ENCODE measurements around the gene BCO2.

Gene BCO2

GRCh38 chr11:112179601-112180000 is 4.3 kb downstream of the BCO2 start:
- Histone ChIP-seq H3K27ac (ENCODE audit: extremely low read depth, low read depth, low read length) (no peak overlapping the region), H3K36me3 (ENCODE audit: control insufficient read depth in 2 of 2, insufficient read depth in 1 of 2, low read length in 2 of 2) (no peaks in the 10 kb centered on the region), H3K4me1 (ENCODE audit: control insufficient read depth, insufficient read depth, low read length) (peaks cover 3% of the 10 kb centered on the region; the same call in 1 of the 2 replicates), H3K4me3 (ENCODE audit: low read depth, low read length) (no peak overlapping the region), H3K9me3 (ENCODE audit: control insufficient read depth, insufficient read depth, low read depth, low read length) (no peaks in the 10 kb centered on the region)
- TF ChIP-seq ZNF184 (tag by site-specific recombination; IDR thresholded peaks at IDR 0.05) (no peak), ZNF274 (IDR thresholded peaks at IDR 0.05; ENCODE audit: low read length) (no peak), ZNF274 (tag by site-specific recombination; IDR thresholded peaks at IDR 0.05; ENCODE audit: borderline replicate concordance) (no peak), REST (tag by site-specific recombination; IDR thresholded peaks at IDR 0.05) (no peak), TRIM28 (IDR thresholded peaks at IDR 0.05; ENCODE audit: borderline replicate concordance, low read length) (no peak), PBX3 (CRISPR knock-in tag; IDR thresholded peaks at IDR 0.05) (no peak), ZNF514 (tag by site-specific recombination; IDR thresholded peaks at IDR 0.05) (no peak), ZNF707 (tag by site-specific recombination; IDR thresholded peaks at IDR 0.05) (no peak), ZNF398 (tag by site-specific recombination; IDR thresholded peaks at IDR 0.05) (no peak), ZNF37A (tag by site-specific recombination; IDR thresholded peaks at IDR 0.05) (no peak), ZNF311 (tag by site-specific recombination; IDR thresholded peaks at IDR 0.05; ENCODE audit: borderline replicate concordance) (no peak), ZBTB1 (tag by site-specific recombination; IDR thresholded peaks at IDR 0.05) (no peak), ZNF449 (tag by site-specific recombination; IDR thresholded peaks at IDR 0.05) (no peak), KLF1 (tag by site-specific recombination; IDR thresholded peaks at IDR 0.05) (no peak), ZNF302 (tag by site-specific recombination; IDR thresholded peaks at IDR 0.05; ENCODE audit: low read depth) (no peak), ZBTB49 (tag by site-specific recombination; IDR thresholded peaks at IDR 0.05; ENCODE audit: low read depth) (no peak), ZNF701 (tag by site-specific recombination; IDR thresholded peaks at IDR 0.05) (no peak), HOXC10 (CRISPR knock-in tag; IDR thresholded peaks at IDR 0.05) (no peak)
- ChIA-PET POLR2A (no interaction called here), CTCF (interaction anchor here (5.2 kb wide), 1 partner anchor 67 kb away, joined by 64 read pairs; no protein-coding TSS in a partner anchor)
